IPS-NIHi11 (cell line): ENCODE measurements around the gene NLGN2.

Experiments used
- DNase-seq: peaks from one replicate; pipeline ENCODE4 v3.0.0; 2012; ENCODE audit warnings: mixed read lengths, low spot score

Gene NLGN2

DNA sequence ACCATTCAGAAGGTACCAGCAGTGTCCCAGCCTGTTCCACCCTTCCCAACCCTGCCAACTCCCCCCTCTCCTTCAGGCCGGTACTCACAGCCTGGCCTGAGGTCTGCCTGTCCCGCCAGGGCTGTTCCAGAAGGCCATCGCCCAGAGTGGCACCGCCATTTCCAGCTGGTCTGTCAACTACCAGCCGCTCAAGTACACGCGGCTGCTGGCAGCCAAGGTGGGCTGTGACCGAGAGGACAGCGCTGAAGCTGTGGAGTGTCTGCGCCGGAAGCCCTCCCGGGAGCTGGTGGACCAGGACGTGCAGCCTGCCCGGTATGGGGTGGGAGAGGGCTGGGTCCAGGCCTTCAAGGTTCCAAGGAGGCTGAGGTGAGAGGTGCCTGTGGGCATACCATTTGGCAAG lies 7.2 kb downstream of the NLGN2 start:
- DNase-seq, result no peak

GRCh38 chr17:7415784-7416183 lies 8.1 kb downstream of the NLGN2 start:
- DNase-seq, result no peak

GRCh38 chr17:7416323-7416722 lies 8.7 kb downstream of the NLGN2 start:
- DNase-seq, result no peak

- DNase-seq, result no peak
These were observed 9.5 kb downstream of the NLGN2 start for GRCh38 chr17:7417056-7417655.

DNA sequence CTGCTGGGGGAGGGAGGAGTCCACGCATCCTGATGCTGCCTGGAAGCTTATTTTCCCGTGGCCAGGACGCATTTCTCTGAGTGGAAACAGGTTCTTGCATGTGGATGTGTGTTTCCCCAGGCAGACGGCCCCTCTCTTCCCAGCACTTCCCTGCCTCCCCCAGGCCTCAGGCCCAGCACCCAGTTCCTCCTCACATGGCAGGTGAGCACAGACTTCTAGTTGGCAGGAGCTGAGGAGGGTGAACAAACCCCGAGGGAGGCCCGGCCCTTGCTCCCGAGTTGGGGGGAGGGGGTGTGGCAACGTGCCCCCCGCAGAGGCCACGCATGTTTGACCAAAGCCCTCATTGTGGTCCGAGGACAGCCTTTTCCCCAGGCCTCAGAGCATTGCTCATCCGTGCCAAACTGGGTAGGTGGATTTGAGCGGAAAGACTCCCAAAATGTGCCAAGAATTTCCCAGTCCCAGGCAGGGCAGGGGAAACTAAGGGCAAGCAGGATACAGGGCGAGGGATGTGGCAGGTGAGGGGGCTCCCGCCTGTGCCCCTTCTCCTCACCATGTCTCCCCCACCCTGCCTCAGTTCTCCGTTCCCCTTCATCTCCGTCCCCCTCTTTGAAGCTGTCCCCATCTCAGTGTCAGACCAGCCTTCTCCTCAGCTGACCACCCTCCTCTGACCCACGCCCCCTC lies 11.0 kb downstream of the NLGN2 start:
- DNase-seq, result no peak

GRCh38 chr17:7419819-7420610 lies 12.4 kb downstream of the NLGN2 start, which contains the start of gene SPEM1:
Gene SPEM1, plus strand, starts transcription at chr17:7420324. Its CDS starts 61 bp downstream, at chr17:7420385.
- no peak for DNase-seq

- no peak for DNase-seq
These were observed 13.5 kb downstream of the NLGN2 start for GRCh38 chr17:7421186-7421585.

GRCh38 chr17:7423679-7424078 lies 16.0 kb downstream of the NLGN2 start:
- no peak for DNase-seq

- no peak for DNase-seq
These were observed 17.7 kb downstream of the NLGN2 start, which contains the start of gene SPEM2 for GRCh38 chr17:7425316-7425715. Gene SPEM2, plus strand, starts transcription at chr17:7425616. Its CDS starts 73 bp downstream, at chr17:7425689.

GRCh38 chr17:7425756-7426155 lies 18.1 kb downstream of the NLGN2 start:
- DNase-seq, result no peak

DNA sequence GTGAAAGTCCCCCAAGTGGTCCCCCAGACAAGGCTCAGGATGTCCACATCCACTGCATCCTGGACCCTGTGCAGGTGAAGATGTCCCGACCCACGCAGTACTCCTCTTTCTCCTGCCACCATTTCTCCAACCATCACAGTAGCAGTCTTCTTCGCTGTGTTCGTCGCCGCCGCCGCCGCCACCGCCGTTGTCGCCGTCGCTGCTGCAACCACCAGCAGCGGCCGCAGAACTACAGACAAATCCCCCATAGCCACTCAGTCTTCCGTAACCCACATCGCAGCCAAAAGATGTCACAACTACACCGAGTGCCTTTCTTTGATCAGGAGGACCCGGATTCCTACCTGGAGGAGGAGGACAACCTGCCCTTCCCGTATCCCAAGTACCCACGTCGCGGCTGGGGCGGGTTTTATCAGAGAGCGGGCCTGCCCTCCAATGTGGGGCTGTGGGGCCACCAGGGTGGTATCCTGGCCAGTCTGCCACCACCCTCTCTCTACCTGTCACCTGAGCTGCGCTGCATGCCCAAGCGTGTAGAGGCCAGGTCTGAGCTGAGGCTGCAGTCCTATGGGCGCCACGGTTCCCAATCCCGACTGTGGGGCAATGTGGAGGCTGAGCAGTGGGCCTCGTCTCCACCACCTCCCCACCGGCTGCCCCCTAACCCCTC lies 18.7 kb downstream of the NLGN2 start:
- DNase-seq, result no peak

DNA sequence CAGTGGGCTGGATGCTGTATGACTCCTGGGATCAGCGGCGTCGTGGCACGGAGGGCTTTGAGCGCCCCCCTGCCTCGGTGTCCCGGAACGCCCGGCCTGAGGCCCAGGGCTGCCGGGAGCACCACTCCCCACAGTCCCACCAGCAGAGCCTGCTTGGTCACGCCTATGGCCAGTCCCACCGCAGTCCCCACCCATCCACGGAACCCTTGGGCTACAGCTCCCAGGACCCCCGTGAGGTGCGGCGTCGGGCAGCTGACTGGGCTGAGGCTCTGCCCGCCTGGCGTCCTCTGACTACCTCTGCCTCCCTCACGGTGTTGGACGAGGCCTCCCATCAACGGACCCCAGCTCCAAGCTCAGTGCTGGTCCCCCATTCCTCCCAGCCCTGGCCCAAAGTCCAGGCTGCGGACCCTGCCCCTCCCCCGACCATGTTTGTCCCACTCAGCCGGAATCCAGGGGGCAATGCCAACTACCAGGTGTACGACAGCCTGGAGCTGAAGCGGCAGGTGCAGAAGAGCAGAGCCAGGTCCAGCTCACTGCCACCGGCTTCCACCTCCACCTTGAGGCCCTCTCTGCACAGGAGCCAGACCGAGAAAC lies 19.3 kb downstream of the NLGN2 start:
- no peak for DNase-seq

DNA sequence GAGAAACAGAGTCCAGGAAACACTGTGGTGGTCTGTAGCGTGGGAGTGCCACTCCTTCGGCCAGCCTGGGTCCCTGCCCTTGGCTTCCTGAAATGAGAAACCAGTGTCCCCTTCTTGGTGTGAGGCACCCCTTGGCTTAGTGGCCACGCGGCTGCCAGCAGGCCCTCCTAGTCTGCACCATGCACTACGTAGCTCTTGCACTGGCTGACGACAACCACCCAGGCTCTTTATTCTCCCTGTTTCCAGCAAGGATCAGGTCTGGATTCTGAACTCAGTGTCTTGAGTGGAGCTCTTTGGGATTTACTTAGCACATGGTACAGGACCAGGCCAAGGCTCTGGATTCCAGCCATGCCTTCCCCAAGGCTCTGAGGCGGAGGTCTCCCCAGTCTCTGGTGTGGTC lies 19.9 kb downstream of the NLGN2 start:
- DNase-seq, result no peak

GRCh38 chr17:7428557-7428956 lies 20.9 kb downstream of the NLGN2 start, which contains the start of gene SPEM3:
Gene SPEM3, plus strand, starts transcription at chr17:7428857. Its CDS starts 46 bp downstream, at chr17:7428903.
- no peak for DNase-seq

DNA sequence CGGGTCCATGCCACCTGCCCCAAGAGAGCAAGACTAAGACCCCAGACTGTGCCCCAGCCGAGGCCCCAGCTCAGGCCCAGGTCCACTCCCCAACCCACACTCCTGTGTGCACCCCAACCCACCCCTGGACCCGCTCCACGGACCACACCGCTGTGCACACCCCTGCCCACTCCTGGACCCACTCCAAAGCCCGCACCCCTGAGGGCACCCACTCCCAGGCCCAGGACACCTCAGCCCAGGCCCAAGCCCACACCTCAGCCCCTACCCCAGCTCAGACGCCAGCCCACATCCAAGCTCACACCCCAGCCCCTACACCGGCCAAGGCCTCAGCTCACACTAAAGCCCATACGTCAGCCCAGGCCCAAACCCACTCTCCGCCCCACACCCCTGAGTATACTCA lies 22.1 kb downstream of the NLGN2 start:
- DNase-seq, result no peak

DNA sequence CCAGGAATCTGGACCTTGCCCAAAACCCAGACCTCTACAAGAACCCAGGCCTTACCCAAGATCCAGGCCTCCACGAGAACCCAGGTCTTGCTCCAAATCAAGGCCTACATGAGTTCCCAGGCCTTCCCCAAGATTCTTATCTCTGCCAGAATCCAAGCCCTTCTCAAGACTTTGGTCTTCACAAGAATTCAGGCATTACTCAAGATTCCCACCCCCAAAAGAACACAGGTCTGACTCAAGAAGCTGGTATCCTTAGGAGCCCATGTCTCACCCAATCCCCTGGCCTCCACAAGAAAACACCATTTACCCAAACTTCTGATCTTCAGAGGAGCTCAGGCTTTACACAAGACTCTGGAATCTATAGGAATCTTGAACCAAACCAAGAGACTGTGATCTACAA lies 23.6 kb downstream of the NLGN2 start:
- no peak for DNase-seq

DNA sequence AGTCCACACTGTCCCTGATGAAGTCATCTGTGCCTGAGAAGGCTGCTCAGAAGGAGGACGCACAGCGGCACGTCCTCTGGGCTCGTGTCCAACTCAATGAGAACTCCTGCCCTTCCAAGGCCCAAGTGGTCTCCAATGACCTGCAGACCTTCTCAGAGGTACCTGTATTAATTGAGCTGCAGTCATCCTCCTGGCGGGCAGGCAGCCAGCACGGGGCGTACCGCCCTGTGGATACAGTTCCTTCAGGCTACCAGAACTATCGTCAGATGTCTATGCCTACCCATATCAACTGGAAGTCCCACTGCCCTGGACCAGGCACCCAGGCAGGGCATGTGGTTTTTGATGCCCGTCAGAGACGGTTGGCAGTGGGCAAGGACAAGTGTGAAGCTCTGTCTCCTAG lies 24.7 kb downstream of the NLGN2 start:
- no peak for DNase-seq

DNA sequence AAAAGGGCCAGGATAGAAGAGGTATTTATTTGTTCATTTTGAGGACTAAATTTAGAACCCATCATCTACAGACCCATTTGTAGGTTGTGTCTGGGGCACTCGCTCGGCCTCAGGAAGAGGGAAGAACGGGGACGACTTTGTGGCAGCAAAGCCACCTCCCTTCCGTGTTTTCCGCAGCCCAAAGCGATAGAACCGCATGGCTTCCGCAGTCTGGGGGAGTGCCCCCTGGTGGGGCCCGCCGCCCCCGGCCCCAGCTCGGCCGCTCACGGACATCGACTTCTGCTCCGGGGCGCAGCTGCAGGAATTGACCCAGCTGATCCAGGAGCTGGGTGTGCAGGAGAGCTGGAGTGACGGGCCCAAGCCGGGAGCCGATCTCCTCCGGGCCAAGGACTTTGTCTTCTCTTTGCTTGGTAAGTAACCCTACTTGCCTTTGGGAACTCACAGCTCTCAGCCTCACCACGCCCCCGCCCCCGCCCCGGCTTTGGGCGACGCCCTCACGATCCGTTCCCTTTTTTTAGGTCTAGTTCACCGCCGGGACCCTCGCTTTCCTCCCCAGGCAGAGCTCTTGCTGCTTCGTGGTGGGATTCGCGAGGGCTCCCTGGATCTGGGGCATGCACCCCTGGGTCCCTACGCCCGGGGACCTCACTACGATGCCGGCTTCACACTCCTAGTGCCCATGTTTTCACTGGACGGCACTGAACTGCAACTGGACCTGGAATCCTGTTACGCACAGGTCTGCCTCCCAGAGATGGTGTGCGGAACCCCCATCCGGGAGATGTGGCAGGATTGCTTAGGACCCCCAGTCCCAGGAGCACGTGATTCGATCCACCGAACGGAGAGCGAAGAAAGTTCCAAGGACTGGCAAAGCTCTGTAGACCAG lies 28.3 kb downstream of the NLGN2 start:
- DNase-seq, result no peak

GRCh38 chr17:7436556-7437368 lies 29.1 kb downstream of the NLGN2 start:
- peak; percentile 72 for DNase-seq

- no peak for DNase-seq
These were observed 29.8 kb downstream of the NLGN2 start for GRCh38 chr17:7437369-7437863.
